NCI-H526 (cell line): Measurements from ENCODE around the gene KIF5B.
A peak's percentile ranks its signal among the peaks of the same experiment; 100 is the strongest.
"Not testable (repeated sequence)": the region's sequence is repeated elsewhere in the genome, so short reads cannot be mapped to it uniquely, and the experiment has no call there.

Source experiments
- DNase-seq, 2 experiments: peaks; one replicate each; lab custom pipeline; 2025; lab: John Stamatoyannopoulos, UW

KIF5B gene

GRCh38 chr10:32007026-32007425 is 49.2 kb downstream of the KIF5B start:
- no peak for DNase-seq

- peak; percentile 13 to 60 for DNase-seq
These were observed 51.2 kb downstream of the KIF5B start for GRCh38 chr10:32005050-32005449.

GRCh38 chr10:32004161-32004591 is 52.0 kb downstream of the KIF5B start:
- no peak for DNase-seq

- DNase-seq: no peak
These were observed 53.7 kb downstream of the KIF5B start for GRCh38 chr10:32002531-32002930.

- no peak for DNase-seq
These were observed 55.3 kb downstream of the KIF5B start for GRCh38 chr10:32000937-32001336.

- DNase-seq: no peak
These were observed 56.4 kb downstream of the KIF5B start for GRCh38 chr10:31999836-32000235.

- no peak for DNase-seq
These were observed 57.1 kb downstream of the KIF5B start for GRCh38 chr10:31999070-31999660.

- DNase-seq: no peak
These were observed 61.3 kb downstream of the KIF5B start for GRCh38 chr10:31994926-31995325.

- no peak for DNase-seq
These were observed 65.3 kb downstream of the KIF5B start for GRCh38 chr10:31990937-31991336.

GRCh38 chr10:31987786-31988185 is 68.4 kb downstream of the KIF5B start:
- not testable (repeated sequence) for DNase-seq

GRCh38 chr10:31982111-31982510 is 74.1 kb downstream of the KIF5B start:
- no peak for DNase-seq

- no peak for DNase-seq
These were observed 75.8 kb downstream of the KIF5B start for GRCh38 chr10:31980471-31980870.

- DNase-seq: not testable (repeated sequence)
These were observed 77.2 kb downstream of the KIF5B start for GRCh38 chr10:31979071-31979470.

GRCh38 chr10:31978156-31978483 is 78.1 kb downstream of the KIF5B start:
- DNase-seq: no peak

GRCh38 chr10:31977440-31978155 is 78.6 kb downstream of the KIF5B start:
- DNase-seq: no peak

- no peak for DNase-seq
These were observed 81.0 kb downstream of the KIF5B start for GRCh38 chr10:31975157-31975765.

GRCh38 chr10:31974434-31975124 is 81.6 kb downstream of the KIF5B start:
- DNase-seq: no peak

- no peak for DNase-seq
These were observed 83.6 kb downstream of the KIF5B start for GRCh38 chr10:31972519-31973041.

GRCh38 chr10:31969847-31970246 is 86.4 kb downstream of the KIF5B start:
- DNase-seq: not testable (repeated sequence)

- no peak for DNase-seq
These were observed 92.6 kb downstream of the KIF5B start for GRCh38 chr10:31963589-31963980.

- no peak for DNase-seq
These were observed 93.2 kb downstream of the KIF5B start for GRCh38 chr10:31962826-31963588.
